Measurements from ENCODE around the gene KANK4.
A peak's percentile ranks its signal among the peaks of the same experiment; 100 is the strongest.

The KANK4 gene

GRCh38 chr1:62280960-62281465 is 38.2 kb downstream of the KANK4 start:
- H3K27ac ChIP-seq: no peak overlapping the region
- 0 out of 2 replicates have a peak, but pooled peaks cover 3% of the 10 kb centered on the region for H3K36me3 ChIP-seq (ENCODE audit: insufficient read depth, low read length)
- H3K9me3 ChIP-seq (ENCODE audit: low read depth, low read length): no peaks in the 10 kb centered on the region
- H3K9ac ChIP-seq (ENCODE audit: insufficient read length): no peak overlapping the region
- TF ChIP-seq POLR2AphosphoS5 (IDR thresholded peaks at IDR 0.05; ENCODE audit: borderline replicate concordance, low read depth, low read length) (no peak), EZH2 (IDR thresholded peaks at IDR 0.05) (no peak), FOXP2 (optimal IDR thresholded peaks at IDR 0.05; ENCODE audit: control extremely low read depth, extremely low read length, insufficient read depth) (no peak)
- DNase-seq (ENCODE audit: low read depth, low spot score): no peak
- H3K4me3 ChIP-seq: no peak overlapping the region

GRCh38 chr1:62280150-62280549 is 39.1 kb downstream of the KANK4 start:
- H3K4me3 ChIP-seq: no peak overlapping the region
- no peak overlapping the region for H3K9ac ChIP-seq (ENCODE audit: insufficient read length)
- no peak overlapping the region for H3K27ac ChIP-seq
- no peak for DNase-seq (ENCODE audit: low read depth, low spot score)
- H3K9me3 ChIP-seq (ENCODE audit: low read depth, low read length): no peaks in the 10 kb centered on the region
- 0 out of 2 replicates have a peak, but pooled peaks cover 3% of the 10 kb centered on the region for H3K36me3 ChIP-seq (ENCODE audit: insufficient read depth, low read length)
- TF ChIP-seq EZH2 (IDR thresholded peaks at IDR 0.05) (no peak), POLR2AphosphoS5 (IDR thresholded peaks at IDR 0.05; ENCODE audit: borderline replicate concordance, low read depth, low read length) (no peak), FOXP2 (optimal IDR thresholded peaks at IDR 0.05; ENCODE audit: control extremely low read depth, extremely low read length, insufficient read depth) (no peak)

DNA sequence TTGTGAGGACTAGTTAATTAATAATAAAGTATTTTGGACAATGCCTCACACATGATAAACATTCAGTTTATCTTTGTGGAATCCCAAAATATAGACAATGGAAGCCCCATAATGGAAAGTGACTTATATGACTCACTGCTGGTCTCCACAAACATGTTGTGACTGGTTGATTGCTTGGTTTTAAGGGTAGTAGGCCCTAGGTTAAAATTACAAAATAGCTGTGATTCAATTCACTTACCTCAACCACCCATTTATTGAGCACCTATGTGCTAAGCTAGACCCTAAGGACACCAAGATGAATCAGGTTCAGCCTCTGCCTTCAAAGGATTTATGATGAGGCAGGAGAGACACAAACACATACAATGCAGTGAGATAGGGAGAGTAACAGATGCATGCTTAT is 42.4 kb downstream of the KANK4 start:
- TF ChIP-seq FOXP2 (optimal IDR thresholded peaks at IDR 0.05; ENCODE audit: control extremely low read depth, extremely low read length, insufficient read depth): no peak
- no peak for TF ChIP-seq POLR2AphosphoS5 (IDR thresholded peaks at IDR 0.05; ENCODE audit: borderline replicate concordance, low read depth, low read length)
- no peak for TF ChIP-seq EZH2 (IDR thresholded peaks at IDR 0.05)
- H3K9me3 ChIP-seq (ENCODE audit: low read depth, low read length): no peaks in the 10 kb centered on the region
- H3K4me3 ChIP-seq: no peak overlapping the region
- H3K27ac ChIP-seq: no peak overlapping the region
- H3K36me3 ChIP-seq (ENCODE audit: insufficient read depth, low read length): 0 out of 2 replicates have a peak, but pooled peaks cover 3% of the 10 kb centered on the region
- no peak for DNase-seq (ENCODE audit: low read depth, low spot score)
- H3K9ac ChIP-seq (ENCODE audit: insufficient read length): no peak overlapping the region

DNA sequence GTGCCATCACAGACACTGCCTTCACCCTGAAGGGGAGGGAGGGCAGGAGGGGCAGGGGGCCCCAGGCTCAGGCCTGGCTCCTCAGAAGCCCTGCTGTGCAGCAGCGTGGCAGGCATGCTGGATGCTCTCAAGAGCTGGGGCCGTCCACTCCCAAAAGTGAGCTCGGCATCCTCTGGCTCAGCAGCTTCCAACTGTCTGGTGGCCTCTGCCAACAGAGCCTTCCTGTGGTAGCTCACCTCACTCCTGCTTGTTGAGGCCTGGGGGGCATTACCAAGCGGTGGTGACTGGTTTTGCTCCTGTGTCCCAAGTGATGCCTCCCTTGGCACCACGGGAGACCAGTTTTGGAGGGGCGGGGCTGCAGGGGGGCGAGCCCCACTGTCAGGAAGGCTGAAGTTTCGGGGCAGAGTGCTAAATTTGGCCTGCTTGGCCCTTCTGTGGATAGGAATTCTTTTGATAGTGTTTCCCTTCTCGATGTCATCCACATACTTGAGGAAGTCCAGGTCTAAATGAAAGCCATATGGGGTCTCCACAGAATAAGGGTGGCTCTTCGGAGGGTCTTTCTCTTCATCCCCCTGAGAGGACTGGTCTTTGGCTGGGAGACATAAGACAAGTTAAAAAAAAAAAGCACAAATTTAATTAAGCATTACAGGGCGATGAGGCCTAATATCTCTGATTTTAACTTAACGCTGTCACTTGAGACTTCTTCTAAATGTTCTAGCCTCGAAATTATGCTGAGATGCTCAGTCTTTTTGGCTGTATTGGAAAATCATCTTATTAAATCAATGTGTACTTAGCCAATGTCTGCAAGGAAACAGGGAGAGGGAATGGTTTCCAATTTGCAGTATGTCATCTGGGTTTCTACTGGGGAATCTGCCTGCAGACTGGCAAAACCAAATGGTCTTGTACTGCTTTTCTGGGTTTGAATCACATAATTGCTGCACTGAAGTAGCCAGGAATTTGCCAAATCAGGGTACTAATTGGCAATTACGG is 44.4 kb downstream of the KANK4 start:
- DNase-seq (ENCODE audit: low read depth, low spot score): no peak
- no peak overlapping the region for H3K9ac ChIP-seq (ENCODE audit: insufficient read length)
- H3K4me3 ChIP-seq: no peak overlapping the region
- no peaks in the 10 kb centered on the region for H3K36me3 ChIP-seq (ENCODE audit: insufficient read depth, low read length)
- TF ChIP-seq FOXP2 (optimal IDR thresholded peaks at IDR 0.05; ENCODE audit: control extremely low read depth, extremely low read length, insufficient read depth): no peak
- TF ChIP-seq EZH2 (IDR thresholded peaks at IDR 0.05): no peak
- TF ChIP-seq POLR2AphosphoS5 (IDR thresholded peaks at IDR 0.05; ENCODE audit: borderline replicate concordance, low read depth, low read length): no peak
- no peaks in the 10 kb centered on the region for H3K9me3 ChIP-seq (ENCODE audit: low read depth, low read length)
- no peak overlapping the region for H3K27ac ChIP-seq

DNA sequence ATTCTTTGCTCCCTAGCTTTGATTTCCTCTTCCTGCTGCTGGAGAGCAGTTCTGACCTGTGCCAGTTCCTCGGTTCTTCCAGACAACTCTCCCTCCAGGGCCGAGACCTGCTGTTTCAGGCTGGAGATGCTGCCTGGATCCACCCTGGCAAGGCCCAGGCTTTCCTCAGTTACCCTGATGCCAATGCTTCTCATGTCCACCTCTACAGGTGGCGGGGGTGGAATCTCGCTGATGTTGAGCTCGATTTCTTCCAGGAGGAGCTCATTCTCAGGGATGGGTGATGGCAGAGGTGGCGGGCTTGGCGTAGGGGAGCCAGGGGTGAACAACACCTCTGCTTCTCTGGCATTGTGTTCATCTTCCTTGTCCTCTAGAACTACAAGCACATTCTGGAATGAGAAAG is 45.3 kb downstream of the KANK4 start:
- no peak overlapping the region for H3K27ac ChIP-seq
- H3K9me3 ChIP-seq (ENCODE audit: low read depth, low read length): no peaks in the 10 kb centered on the region
- no peak for DNase-seq (ENCODE audit: low read depth, low spot score)
- no peaks in the 10 kb centered on the region for H3K36me3 ChIP-seq (ENCODE audit: insufficient read depth, low read length)
- no peak overlapping the region for H3K4me3 ChIP-seq
- H3K9ac ChIP-seq (ENCODE audit: insufficient read length): no peak overlapping the region
- TF ChIP-seq EZH2 (IDR thresholded peaks at IDR 0.05): no peak
- TF ChIP-seq FOXP2 (optimal IDR thresholded peaks at IDR 0.05; ENCODE audit: control extremely low read depth, extremely low read length, insufficient read depth): no peak
- TF ChIP-seq POLR2AphosphoS5 (IDR thresholded peaks at IDR 0.05; ENCODE audit: borderline replicate concordance, low read depth, low read length): no peak

DNA sequence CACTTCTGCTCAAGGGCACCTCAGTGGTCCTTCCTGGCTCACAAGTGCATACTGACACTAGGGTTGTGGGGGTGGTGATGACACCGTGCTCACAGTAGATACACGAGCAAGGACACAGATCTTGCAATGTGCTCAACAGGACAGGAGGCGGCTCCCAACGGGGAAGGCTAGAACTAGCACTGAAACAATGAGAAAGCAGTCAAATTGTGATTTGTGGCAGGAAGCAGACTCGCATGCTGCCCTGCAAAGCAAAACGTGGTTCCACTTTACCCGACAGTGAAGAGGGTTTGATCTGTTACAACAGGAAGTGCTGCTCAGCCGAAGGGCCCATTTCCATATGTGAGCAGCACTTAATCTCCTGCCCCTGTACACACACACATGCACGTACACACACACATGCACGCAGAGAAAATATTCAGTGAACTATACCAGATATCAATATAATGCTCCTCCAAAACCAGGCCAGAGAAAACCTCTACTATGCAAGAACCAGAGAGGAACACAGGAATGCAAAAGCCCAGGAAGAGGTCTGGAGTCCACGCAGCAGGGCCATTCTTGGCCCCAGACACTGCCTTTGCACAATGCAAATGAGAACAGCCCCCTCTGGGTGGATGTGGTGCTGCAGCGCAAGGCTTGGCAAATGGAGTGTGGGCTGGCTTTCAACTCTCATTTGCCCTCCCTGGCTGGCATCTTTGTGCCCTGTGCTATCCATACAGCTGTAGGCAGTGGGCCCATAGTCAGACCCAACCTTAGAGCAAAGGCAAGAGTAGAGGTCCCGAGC is 47.1 kb downstream of the KANK4 start:
- H3K27ac ChIP-seq: peak overlapping the region; percentile 83
- TF ChIP-seq POLR2AphosphoS5 (IDR thresholded peaks at IDR 0.05; ENCODE audit: borderline replicate concordance, low read depth, low read length): peak; percentile 86
- peak; percentile 97 for TF ChIP-seq FOXP2 (optimal IDR thresholded peaks at IDR 0.05; ENCODE audit: control extremely low read depth, extremely low read length, insufficient read depth)
- no peak for TF ChIP-seq EZH2 (IDR thresholded peaks at IDR 0.05)
- H3K9ac ChIP-seq (ENCODE audit: insufficient read length): no peak overlapping the region
- no peaks in the 10 kb centered on the region for H3K9me3 ChIP-seq (ENCODE audit: low read depth, low read length)
- DNase-seq (ENCODE audit: low read depth, low spot score): peak; percentile 96
- peak overlapping the region; percentile 63 for H3K4me3 ChIP-seq
- H3K36me3 ChIP-seq (ENCODE audit: insufficient read depth, low read length): no peaks in the 10 kb centered on the region

DNA sequence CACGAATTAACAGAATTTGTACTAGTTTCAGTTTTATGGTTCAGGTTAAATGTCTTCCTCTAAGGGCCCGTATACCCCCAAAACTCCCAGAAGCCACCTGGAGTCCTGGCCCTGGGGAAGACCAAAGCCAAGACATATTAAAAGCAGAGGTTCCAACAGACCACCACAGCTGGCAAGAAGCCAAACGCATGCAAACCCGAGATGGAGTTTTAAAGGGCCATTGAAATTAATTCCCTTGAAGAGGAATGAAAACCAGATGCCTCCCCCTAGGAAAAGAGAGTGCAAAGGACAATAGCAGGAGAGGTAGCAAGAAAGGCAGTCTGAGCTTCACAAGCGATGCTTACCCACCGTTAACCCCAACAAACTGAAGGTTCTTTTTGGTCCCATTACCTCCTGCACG is 48.1 kb downstream of the KANK4 start:
- Histone ChIP-seq H3K27ac (peak overlapping the region; percentile 83), H3K36me3 (ENCODE audit: insufficient read depth, low read length) (no peaks in the 10 kb centered on the region), H3K9me3 (ENCODE audit: low read depth, low read length) (no peaks in the 10 kb centered on the region), H3K4me3 (peak overlapping the region; percentile 62), H3K9ac (ENCODE audit: insufficient read length) (no peak overlapping the region)
- TF ChIP-seq FOXP2 (optimal IDR thresholded peaks at IDR 0.05; ENCODE audit: control extremely low read depth, extremely low read length, insufficient read depth) (no peak), EZH2 (IDR thresholded peaks at IDR 0.05) (no peak), POLR2AphosphoS5 (IDR thresholded peaks at IDR 0.05; ENCODE audit: borderline replicate concordance, low read depth, low read length) (no peak; the same call in 1 of the 2 replicates)
- DNase-seq (ENCODE audit: low read depth, low spot score): no peak

Data from SK-N-MC (cell line).